Gastroesophageal sphincter (tissue), 4 donors: ENCODE results near the gene MAJIN. TPM values are rescaled to one million over a fixed set of nuclear protein-coding genes. Genes with fewer than 3 reads are reported as not detected.

Experiments used
- ATAC-seq: fragments of 150-250 bp; one replicate; pipeline ENCODE4 v1.9.1; 2016; ENCODE audit warnings: mild to moderate bottlenecking, moderate library complexity
- H3K27ac ChIP-seq, 4 donors: fragments of 200-600 bp; sonication (generic) in 3 of 4; 1 replicate in 3 of 4; 2 replicates in 1 of 4; pipeline ENCODE4 v1.5.1; 2016 to 2019
- H3K27me3 ChIP-seq: fragments of 200-600 bp; sonication (generic); one replicate; pipeline ENCODE4 v1.5.1; 2019
- H3K36me3 ChIP-seq, 2 donors: fragments of 200-600 bp; sonication (generic); one replicate each; pipeline ENCODE4 v1.5.1; 2019; ENCODE audit warnings: control low read depth in 1 of 2
- H3K4me1 ChIP-seq, 3 donors: fragments of 200-600 bp; sonication (generic); 1 replicate in 2 of 3; 2 replicates in 1 of 3; pipeline ENCODE4 v1.5.1; 2016 to 2019; ENCODE audit warnings: control low read depth in 2 of 3
- H3K4me3 ChIP-seq, 2 donors: fragments of 200-600 bp; sonication (generic); one replicate each; pipeline ENCODE4 v1.5.1; 2019; ENCODE audit warnings: mild to moderate bottlenecking in 1 of 2, moderate library complexity in 1 of 2
- H3K9me3 ChIP-seq, 3 donors: fragments of 200-600 bp; sonication (generic); one replicate each; pipeline ENCODE4 v1.5.1; 2017 to 2019; ENCODE audit warnings: control low read depth in 2 of 3
- EP300 ChIP-seq: sonication (generic); formaldehyde crosslinking; IDR thresholded peaks from one replicate; pipeline ENCODE4 v1.6.1; 2017; ENCODE audit warnings: antibody characterized with exemption, mild to moderate bottlenecking
- POLR2A ChIP-seq, 2 donors: fragments of 450-650 bp; IDR thresholded peaks; one replicate each; pipeline ENCODE4 v1.6.1; 2017; ENCODE audit warnings: antibody characterized with exemption in 2 of 2, mild to moderate bottlenecking in 2 of 2, moderate library complexity in 1 of 2
- POLR2AphosphoS5 ChIP-seq: sonication (generic); formaldehyde crosslinking; IDR thresholded peaks from one replicate; pipeline ENCODE4 v1.6.1; 2017; ENCODE audit warnings: antibody characterized with exemption
- WGBS, 2 donors: methylation state at CpG; one replicate each; pipeline ENCODE4 v1.1.5; 2018; ENCODE audit warnings: low coverage in 1 of 2; 5-methylcytosine and 5-hydroxymethylcytosine counted together
- total RNA-seq, 4 donors: library from RNA; depleted of rRNA; stranded (reverse); fragments of >200 nt; gene quantifications; one replicate each; pipeline ENCODE4 v1.1.0, GENCODE V29; 2016
- TF ChIP-seq, protein P1 (sequence below), 4 experiments: fragments of 200-600 bp in 2 of 4; fragments of 450-650 bp in 2 of 4; sonication (generic) in 1 of 4; IDR thresholded peaks; one replicate each; pipeline ENCODE4 v1.5.1; 2017 to 2019; ENCODE audit warnings: antibody characterized with exemption in 4 of 4, mild to moderate bottlenecking in 2 of 4, moderate library complexity in 2 of 4

The MAJIN gene
- total RNA-seq, 4 donors from 2014 or later, result not detected

DNA sequence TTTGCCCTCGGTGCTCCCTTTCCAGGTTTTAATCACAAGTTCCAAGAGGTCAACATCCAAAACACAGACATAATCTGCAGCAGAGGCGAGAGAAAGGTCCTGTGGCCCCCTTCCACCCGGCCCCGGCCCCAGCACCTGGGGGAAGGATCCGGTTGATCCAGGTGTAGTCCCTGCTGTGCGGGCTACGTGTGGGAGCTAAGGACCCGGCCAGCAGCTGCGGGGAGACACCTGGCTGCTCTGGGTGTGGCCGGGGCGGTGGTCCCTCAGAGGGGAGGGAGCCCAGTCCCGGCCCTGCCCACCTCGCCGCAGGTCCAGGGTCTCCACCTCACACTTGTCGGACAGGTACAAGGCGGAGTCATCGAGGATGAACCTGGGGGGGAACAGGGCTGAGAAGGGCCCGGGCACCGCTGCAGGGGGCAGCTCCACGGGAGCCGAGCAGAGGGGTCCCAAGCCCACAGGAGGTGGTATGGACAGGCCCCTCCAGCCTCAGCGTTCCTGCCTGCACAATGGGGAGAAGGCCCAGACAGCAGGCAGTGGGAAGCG lies 68.5 kb downstream of the MAJIN start:
- Histone ChIP-seq H3K27ac (no peak overlapping the region), H3K4me1 (no peaks in the 10 kb centered on the region), H3K4me3 (no peak overlapping the region), H3K36me3 (peaks cover 0 to 100% of the 10 kb centered on the region in 2 donors), H3K9me3 (no peaks in the 10 kb centered on the region), H3K27me3 (no peaks in the 10 kb centered on the region)
- 100% methylated on average over 1 of the region's 23 CpGs; no CpG with 5 or more reads in 1 of the 2 donors for WGBS, 2 donors
- ATAC-seq, result no peak
- TF ChIP-seq EP300, result no peak
- TF ChIP-seq POLR2A (IDR thresholded peaks at IDR 0.05), result no peak
- no peak for TF ChIP-seq POLR2AphosphoS5
- TF ChIP-seq, protein P1, sequence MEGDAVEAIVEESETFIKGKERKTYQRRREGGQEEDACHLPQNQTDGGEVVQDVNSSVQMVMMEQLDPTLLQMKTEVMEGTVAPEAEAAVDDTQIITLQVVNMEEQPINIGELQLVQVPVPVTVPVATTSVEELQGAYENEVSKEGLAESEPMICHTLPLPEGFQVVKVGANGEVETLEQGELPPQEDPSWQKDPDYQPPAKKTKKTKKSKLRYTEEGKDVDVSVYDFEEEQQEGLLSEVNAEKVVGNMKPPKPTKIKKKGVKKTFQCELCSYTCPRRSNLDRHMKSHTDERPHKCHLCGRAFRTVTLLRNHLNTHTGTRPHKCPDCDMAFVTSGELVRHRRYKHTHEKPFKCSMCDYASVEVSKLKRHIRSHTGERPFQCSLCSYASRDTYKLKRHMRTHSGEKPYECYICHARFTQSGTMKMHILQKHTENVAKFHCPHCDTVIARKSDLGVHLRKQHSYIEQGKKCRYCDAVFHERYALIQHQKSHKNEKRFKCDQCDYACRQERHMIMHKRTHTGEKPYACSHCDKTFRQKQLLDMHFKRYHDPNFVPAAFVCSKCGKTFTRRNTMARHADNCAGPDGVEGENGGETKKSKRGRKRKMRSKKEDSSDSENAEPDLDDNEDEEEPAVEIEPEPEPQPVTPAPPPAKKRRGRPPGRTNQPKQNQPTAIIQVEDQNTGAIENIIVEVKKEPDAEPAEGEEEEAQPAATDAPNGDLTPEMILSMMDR (IDR thresholded peaks at IDR 0.05), result no peak

DNA sequence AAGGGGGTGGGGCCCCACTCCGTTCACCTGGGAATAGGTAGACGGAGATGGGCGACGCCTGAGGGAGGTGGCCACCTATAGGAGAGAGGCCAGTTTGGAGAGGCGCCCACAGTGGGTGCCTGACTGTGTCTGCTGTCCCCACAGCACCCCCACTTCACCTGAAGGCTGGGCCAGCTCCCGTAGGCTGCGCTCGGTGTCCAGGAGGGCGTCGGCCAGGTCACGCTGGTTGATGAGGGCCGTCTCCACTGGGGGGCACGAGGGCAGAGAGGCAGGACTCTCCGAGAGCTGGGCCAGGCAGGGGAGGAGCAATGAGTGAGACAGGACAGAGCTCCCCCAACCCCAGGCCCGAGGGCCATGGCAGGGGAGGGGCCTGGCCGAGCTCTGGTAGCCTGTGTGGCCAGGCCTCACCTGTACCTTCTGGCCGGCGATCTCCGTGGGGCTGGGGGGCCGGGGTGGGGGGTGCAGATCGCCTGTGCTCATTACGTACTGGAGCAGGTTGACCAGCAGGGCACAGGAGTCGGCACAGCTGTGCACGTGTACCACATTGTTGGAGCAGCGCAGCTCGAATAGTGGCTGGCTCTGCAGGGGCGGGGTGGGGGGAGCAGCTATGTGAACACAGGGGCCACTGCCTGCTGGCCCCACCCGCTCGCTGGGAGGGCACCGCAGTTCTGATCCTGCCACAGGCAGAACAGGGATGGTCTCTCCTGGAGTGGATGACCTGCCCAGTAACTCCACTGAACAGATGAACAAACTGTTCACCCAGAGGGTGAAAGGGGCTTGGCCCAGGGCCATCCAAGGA lies 69.6 kb downstream of the MAJIN start:
- no peak for TF ChIP-seq EP300
- TF ChIP-seq POLR2A (IDR thresholded peaks at IDR 0.05), result no peak
- no peak for TF ChIP-seq POLR2AphosphoS5
- TF ChIP-seq, protein P1 (IDR thresholded peaks at IDR 0.05), result no peak
- H3K36me3 ChIP-seq, result peaks cover 0 to 100% of the 10 kb centered on the region in 2 donors

DNA sequence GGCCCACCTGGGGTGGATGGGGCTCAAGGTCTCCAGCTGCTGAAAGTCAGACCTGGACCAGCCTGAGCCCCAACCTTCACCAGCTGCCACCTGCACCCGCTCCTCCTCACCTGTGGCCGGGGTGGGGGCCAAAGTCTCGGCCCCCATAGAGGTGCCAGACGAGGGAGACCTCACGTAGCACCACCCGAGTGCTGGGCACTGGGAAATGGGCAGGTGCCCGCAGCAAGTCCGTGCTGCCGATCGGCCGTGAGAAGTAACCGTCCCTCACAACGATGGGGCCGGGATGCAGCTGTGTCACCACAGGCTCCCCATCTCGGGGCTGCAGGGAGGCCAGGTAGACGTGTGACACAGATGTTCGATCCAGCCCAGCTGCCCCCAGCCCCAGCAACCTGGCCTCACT lies 71.1 kb downstream of the MAJIN start:
- Histone ChIP-seq H3K4me3 (no peak overlapping the region), H3K36me3 (peaks cover 0 to 100% of the 10 kb centered on the region in 2 donors), H3K27me3 (no peaks in the 10 kb centered on the region), H3K9me3 (no peaks in the 10 kb centered on the region), H3K4me1 (no peaks in the 10 kb centered on the region), H3K27ac (no peak overlapping the region)
- WGBS, 2 donors, result 78 to 93% methylated on average over 3 to 7 of the region's 17 CpGs
- no peak for ATAC-seq
- TF ChIP-seq, protein P1 (IDR thresholded peaks at IDR 0.05), result no peak
- TF ChIP-seq POLR2A (IDR thresholded peaks at IDR 0.05), result no peak

More for the DNA sequence above, 69.6 kb downstream of the MAJIN start:
- ATAC-seq, result no peak
- Histone ChIP-seq H3K27me3 (no peaks in the 10 kb centered on the region), H3K27ac (no peak overlapping the region), H3K4me3 (no peak overlapping the region), H3K9me3 (no peaks in the 10 kb centered on the region), H3K4me1 (no peaks in the 10 kb centered on the region)
- WGBS, 2 donors, result 85% methylated on average over 5 of the region's 30 CpGs; no CpG with 5 or more reads in 1 of the 2 donors

DNA sequence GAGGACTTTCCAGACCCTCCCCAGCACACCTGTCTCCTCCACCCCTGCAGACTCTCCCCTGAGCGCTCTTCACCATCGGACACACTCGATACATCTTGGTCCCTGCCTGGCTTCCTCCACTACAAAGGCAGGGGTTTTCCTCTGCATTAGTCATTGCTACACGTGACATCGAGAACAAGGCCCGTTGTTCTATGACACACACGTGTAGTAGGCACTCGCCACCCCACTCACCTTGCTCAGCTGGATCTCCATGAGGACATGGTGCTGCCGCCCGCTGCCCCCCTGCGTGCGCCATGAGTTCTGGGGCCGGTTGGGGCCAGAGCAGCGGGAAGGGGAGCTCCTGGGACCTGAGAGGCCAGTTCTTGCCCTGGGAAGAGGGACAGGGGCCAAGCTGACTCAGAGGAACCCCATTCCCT lies 71.6 kb downstream of the MAJIN start:
- WGBS, 2 donors, result 64 to 80% methylated on average over 6 to 9 of the region's 14 CpGs

More for the DNA sequence above, 71.6 kb downstream of the MAJIN start:
- H3K27me3 ChIP-seq, result no peaks in the 10 kb centered on the region
- H3K4me1 ChIP-seq, result no peaks in the 10 kb centered on the region
- TF ChIP-seq EP300 (no peak), POLR2A (IDR thresholded peaks at IDR 0.05) (no peak), POLR2AphosphoS5 (no peak)
- TF ChIP-seq, protein P1 (IDR thresholded peaks at IDR 0.05), result no peak
- no peaks in the 10 kb centered on the region for H3K9me3 ChIP-seq
- no peak overlapping the region for H3K4me3 ChIP-seq
- H3K36me3 ChIP-seq, result peaks cover 0 to 100% of the 10 kb centered on the region in 2 donors
- no peak overlapping the region for H3K27ac ChIP-seq
- ATAC-seq, result no peak
